Transverse colon (tissue), 4 donors: ENCODE measurements around the gene LAMB1. TPM values are rescaled to one million over a fixed set of nuclear protein-coding genes. Genes with fewer than 3 reads are reported as not detected.
A peak's percentile ranks its signal among the peaks of the same experiment; 100 is the strongest.

Experiments
- DNase-seq: peaks from one replicate; pipeline ENCODE4 v3.0.0-alpha.2; 2019
- H3K27ac ChIP-seq, 4 donors: fragments of 200-600 bp; sonication (generic); 2 replicates each; pipeline ENCODE4 v1.5.1; 2016 to 2018; ENCODE audit warnings: inconsistent platforms in 4 of 4
- H3K27me3 ChIP-seq: fragments of 200-600 bp; sonication (generic); 2 replicates; pipeline ENCODE4 v1.5.1; 2017; ENCODE audit warnings: inconsistent platforms
- H3K36me3 ChIP-seq, 4 donors: fragments of 200-600 bp; sonication (generic); 2 replicates each; pipeline ENCODE4 v1.5.1; 2017 to 2019; ENCODE audit warnings: inconsistent platforms in 4 of 4
- H3K4me1 ChIP-seq, 4 donors: fragments of 200-600 bp; sonication (generic); 2 replicates each; pipeline ENCODE4 v1.5.1; 2017 to 2020; ENCODE audit warnings: inconsistent platforms in 4 of 4
- H3K4me3 ChIP-seq, 4 donors: fragments of 200-600 bp; sonication (generic); 1 replicate in 1 of 4; 2 replicates in 3 of 4; pipeline versions ENCODE4 v1.5.1 to v1.6.1; 2017 to 2019; ENCODE audit warnings: inconsistent platforms in 4 of 4
- H3K9me3 ChIP-seq, 2 donors: fragments of 200-600 bp; sonication (generic); 2 replicates each; pipeline ENCODE4 v1.5.1; 2017 to 2019; ENCODE audit warnings: inconsistent platforms in 2 of 2
- EP300 ChIP-seq: sonication (generic); formaldehyde crosslinking; IDR thresholded peaks from one replicate; pipeline ENCODE4 v1.6.1; 2017; ENCODE audit warnings: antibody characterized with exemption, low read depth
- POLR2A ChIP-seq: fragments of 450-650 bp; IDR thresholded peaks from one replicate; pipeline ENCODE4 v1.6.1; 2016; ENCODE audit warnings: antibody characterized with exemption, mild to moderate bottlenecking, moderate library complexity
- POLR2AphosphoS5 ChIP-seq, 3 donors: sonication (generic); formaldehyde crosslinking; IDR thresholded peaks; one replicate each; pipeline ENCODE4 v1.6.1; 2016; ENCODE audit warnings: antibody characterized with exemption in 3 of 3
- WGBS, 2 donors: methylation state at CpG; one replicate each; pipeline ENCODE4 v1.1.5; 2018; ENCODE audit warnings: low coverage in 1 of 2; 5-methylcytosine and 5-hydroxymethylcytosine counted together
- in situ Hi-C, 4 donors: fragments of 200-750 bp; cut with MboI; loops; one replicate each; pipeline versions ENCODE4 v1.15.0 to v1.15.1; 2017; ENCODE audit warnings: low sequenced_read_pairs in 3 of 4, low pct_ligation_motif_present in 1 of 4, low pct_unique_long_range_greater_than_20kb in 1 of 4
- intact Hi-C: fragments of 100-400 bp; cut with DNase I; formaldehyde crosslinking; loops from one replicate; pipeline ENCODE4 v1.15.1; 2023; ENCODE audit warnings: low total_unique reads
- total RNA-seq, 4 donors: library from RNA; depleted of rRNA; stranded (reverse); fragments of >200 nt; gene quantifications; one replicate each; pipeline ENCODE4 v1.1.0, GENCODE V29; 2016
- TF ChIP-seq, protein P1 (sequence below), 5 experiments: fragments of 200-600 bp in 3 of 5; fragments of 450-650 bp in 2 of 5; sonication (generic) in 3 of 5; IDR thresholded peaks; 1 replicate in 2 of 5; 2 replicates in 3 of 5; pipeline ENCODE4 v1.5.1; 2016 to 2017; ENCODE audit warnings: antibody characterized with exemption in 5 of 5, inconsistent platforms in 3 of 5, mild to moderate bottlenecking in 2 of 5, moderate library complexity in 1 of 5

LAMB1 gene
- total RNA-seq, 4 donors from 2014 or later: 54.2 to 119 (median 90.3) TPM

DNA sequence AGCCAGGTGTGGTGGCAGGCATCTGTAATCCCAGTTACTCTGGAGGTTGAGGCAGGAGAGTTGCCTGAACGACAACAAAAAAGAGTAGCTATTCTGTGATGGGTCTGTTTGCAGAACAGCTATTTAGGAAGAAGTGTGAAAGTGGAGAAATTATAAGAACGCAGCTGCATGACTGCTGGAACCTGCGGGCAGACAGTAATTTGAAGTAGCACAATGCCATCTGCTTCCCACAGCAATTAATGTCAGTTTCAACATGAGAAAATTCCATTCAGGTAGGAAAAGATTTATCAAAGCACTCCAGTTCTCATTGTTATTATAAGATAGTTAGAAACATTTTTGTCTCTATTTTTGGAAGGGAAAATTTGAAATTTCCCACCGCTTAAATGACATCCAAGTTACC is 21.5 kb downstream of the LAMB1 start:
- Histone ChIP-seq H3K27ac (peak overlapping the region in 3 of 4 donors; percentile 44 to 74 (median 51)), H3K36me3 (peaks cover 1 to 23% (median 6%) of the 10 kb centered on the region in 4 donors), H3K9me3 (no peaks in the 10 kb centered on the region), H3K4me3 (no peak overlapping the region), H3K27me3 (no peaks in the 10 kb centered on the region), H3K4me1 (peaks cover 0 to 22% (median 12%) of the 10 kb centered on the region in 4 donors)
- DNase-seq: no peak
- intact Hi-C loops: no loop called here
- WGBS, 2 donors: 60 to 73% methylated on average over 4 of the region's 4 CpGs
- TF ChIP-seq EP300 (no peak), POLR2AphosphoS5 (IDR thresholded peaks at IDR 0.05) (no peak), POLR2A (no peak)
- TF ChIP-seq, protein P1, sequence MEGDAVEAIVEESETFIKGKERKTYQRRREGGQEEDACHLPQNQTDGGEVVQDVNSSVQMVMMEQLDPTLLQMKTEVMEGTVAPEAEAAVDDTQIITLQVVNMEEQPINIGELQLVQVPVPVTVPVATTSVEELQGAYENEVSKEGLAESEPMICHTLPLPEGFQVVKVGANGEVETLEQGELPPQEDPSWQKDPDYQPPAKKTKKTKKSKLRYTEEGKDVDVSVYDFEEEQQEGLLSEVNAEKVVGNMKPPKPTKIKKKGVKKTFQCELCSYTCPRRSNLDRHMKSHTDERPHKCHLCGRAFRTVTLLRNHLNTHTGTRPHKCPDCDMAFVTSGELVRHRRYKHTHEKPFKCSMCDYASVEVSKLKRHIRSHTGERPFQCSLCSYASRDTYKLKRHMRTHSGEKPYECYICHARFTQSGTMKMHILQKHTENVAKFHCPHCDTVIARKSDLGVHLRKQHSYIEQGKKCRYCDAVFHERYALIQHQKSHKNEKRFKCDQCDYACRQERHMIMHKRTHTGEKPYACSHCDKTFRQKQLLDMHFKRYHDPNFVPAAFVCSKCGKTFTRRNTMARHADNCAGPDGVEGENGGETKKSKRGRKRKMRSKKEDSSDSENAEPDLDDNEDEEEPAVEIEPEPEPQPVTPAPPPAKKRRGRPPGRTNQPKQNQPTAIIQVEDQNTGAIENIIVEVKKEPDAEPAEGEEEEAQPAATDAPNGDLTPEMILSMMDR (IDR thresholded peaks at IDR 0.05): no peak
- in situ Hi-C loops: no loop called here

DNA sequence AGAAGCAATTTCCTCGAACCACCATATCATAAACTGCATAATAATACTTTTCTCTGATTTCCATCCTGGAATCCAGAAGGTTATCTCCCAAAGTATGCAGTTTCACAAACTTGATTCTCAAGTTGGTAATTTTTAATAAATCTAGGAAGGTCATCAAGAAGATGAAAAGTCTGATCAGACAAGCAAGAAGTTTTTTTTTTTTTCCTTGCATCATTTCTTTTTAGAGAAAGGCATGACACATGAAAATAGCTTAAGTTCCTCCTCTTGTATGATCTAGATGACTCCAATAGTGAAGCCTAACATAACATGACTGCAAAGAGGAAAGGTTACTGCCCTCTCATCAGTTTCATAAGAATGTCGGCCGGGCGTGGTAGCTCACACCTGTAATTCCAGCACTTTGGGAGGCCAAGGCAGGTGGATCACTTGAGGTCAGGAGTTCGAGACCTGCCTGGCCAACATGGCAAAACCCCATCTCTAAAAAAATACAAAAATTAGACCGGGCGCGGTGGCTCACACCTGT is 22.2 kb downstream of the LAMB1 start:
- WGBS, 2 donors: 80 to 81% methylated on average over 7 to 8 of the region's 8 CpGs
- TF ChIP-seq EP300 (no peak), POLR2AphosphoS5 (IDR thresholded peaks at IDR 0.05) (no peak), POLR2A (no peak)
- TF ChIP-seq, protein P1 (IDR thresholded peaks at IDR 0.05): no peak
- Histone ChIP-seq H3K27me3 (no peaks in the 10 kb centered on the region), H3K9me3 (no peaks in the 10 kb centered on the region), H3K36me3 (peaks cover 4 to 25% (median 9%) of the 10 kb centered on the region in 4 donors), H3K4me1 (peaks cover 0 to 22% (median 12%) of the 10 kb centered on the region in 4 donors), H3K4me3 (no peak overlapping the region), H3K27ac (no peak overlapping the region)
- no peak for DNase-seq
- intact Hi-C loops (no loop called here), in situ Hi-C loops (no loop called here)

DNA sequence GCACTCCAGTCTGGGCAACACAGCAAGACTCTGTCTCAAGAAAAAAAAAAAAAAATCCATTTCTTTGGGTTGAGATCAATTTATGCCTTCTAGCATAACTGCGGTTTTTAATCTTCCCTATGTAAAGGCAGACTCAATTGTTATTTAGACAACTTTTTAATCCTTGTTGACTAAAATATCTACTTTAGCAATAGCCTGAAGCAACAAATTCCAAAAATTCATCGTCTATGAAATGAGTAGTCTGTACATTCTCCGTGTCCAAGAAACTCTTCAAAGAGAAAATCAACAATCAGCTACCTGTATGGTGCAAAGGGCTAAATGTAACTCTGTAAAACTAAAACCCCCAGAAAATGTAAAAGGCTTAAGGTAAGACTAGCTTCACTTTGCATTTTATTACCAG is 22.8 kb downstream of the LAMB1 start:
- 84 to 91% methylated on average over 3 of the region's 3 CpGs for WGBS, 2 donors

DNA sequence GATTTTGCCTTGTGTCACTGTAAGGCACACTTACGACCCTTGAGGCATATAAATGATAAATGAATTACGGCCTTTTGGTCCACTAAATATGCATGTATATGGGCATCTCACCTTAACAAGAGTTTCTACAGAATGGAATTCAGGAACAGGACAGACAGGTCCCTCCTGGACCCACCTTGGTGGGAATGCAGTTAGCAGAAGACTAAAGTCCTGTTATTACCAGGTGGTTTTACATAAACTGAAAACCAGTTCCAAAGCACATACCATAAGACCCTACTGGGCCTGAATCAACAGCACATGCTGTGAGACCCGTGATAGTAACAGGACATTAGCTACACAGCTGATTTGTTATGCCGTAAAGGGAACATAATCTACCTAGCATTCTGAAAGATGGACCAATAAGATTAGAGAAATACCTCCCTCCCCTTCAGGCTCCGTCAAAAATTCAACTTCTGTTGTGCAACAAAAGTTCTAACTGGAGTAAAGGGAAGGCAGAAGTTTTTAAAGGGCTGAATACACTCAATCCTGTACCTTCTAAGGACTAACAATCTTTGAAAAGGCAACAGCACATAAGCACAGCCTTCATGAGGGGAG is 24.0 kb downstream of the LAMB1 start:
- in situ Hi-C loops (no loop called here), intact Hi-C loops (no loop called here)
- DNase-seq: no peak
- Histone ChIP-seq H3K9me3 (no peaks in the 10 kb centered on the region), H3K4me3 (no peak overlapping the region), H3K4me1 (peaks cover 0 to 20% (median 10%) of the 10 kb centered on the region in 4 donors), H3K36me3 (peaks cover 4 to 33% (median 13%) of the 10 kb centered on the region in 4 donors), H3K27me3 (no peaks in the 10 kb centered on the region), H3K27ac (peak overlapping the region in 2 of 4 donors; percentile 4 to 21)
- TF ChIP-seq, protein P1 (IDR thresholded peaks at IDR 0.05): no peak
- TF ChIP-seq POLR2A (no peak), POLR2AphosphoS5 (IDR thresholded peaks at IDR 0.05) (no peak), EP300 (no peak)
- 74 to 81% methylated on average over 5 of the region's 5 CpGs for WGBS, 2 donors

More for the DNA sequence above, 22.8 kb downstream of the LAMB1 start:
- in situ Hi-C loops (no loop called here), intact Hi-C loops (no loop called here)
- no peak for TF ChIP-seq EP300
- TF ChIP-seq, protein P1 (IDR thresholded peaks at IDR 0.05): no peak
- TF ChIP-seq POLR2A: no peak
- no peak for TF ChIP-seq POLR2AphosphoS5 (IDR thresholded peaks at IDR 0.05)
- H3K9me3 ChIP-seq: no peaks in the 10 kb centered on the region
- H3K36me3 ChIP-seq: peaks cover 4 to 28% (median 12%) of the 10 kb centered on the region in 4 donors
- H3K4me3 ChIP-seq: no peak overlapping the region
- peaks cover 0 to 22% (median 12%) of the 10 kb centered on the region in 4 donors for H3K4me1 ChIP-seq
- DNase-seq: no peak
- H3K27ac ChIP-seq: no peak overlapping the region
- no peaks in the 10 kb centered on the region for H3K27me3 ChIP-seq
